Measurements from ENCODE around the gene KRTAP12-3. TPM values are rescaled to one million over a fixed set of nuclear protein-coding genes. Genes with fewer than 3 reads are reported as not detected.

The KRTAP12-3 gene
- total RNA-seq, 1 donor from 2014 or later: not detected

- Mint-ChIP-seq H3K4me1 (ENCODE audit: low read depth) (peaks cover 5% of the 10 kb centered on the region), H3K27me3 (peaks cover 85% of the 10 kb centered on the region), H3K27ac (no peak overlapping the region)
Measured at GRCh38 chr21:44702111-44702972, 44.6 kb downstream of the KRTAP12-3 start.

GRCh38 chr21:44702973-44703730, 45.4 kb downstream of the KRTAP12-3 start:
- no peak for DNase-seq (ENCODE audit: low spot score, unreplicated experiment)
- no peaks in the 10 kb centered on the region for H3K36me3 Mint-ChIP-seq (ENCODE audit: insufficient read depth)
- H3K27ac Mint-ChIP-seq: no peak overlapping the region
- peaks cover 3% of the 10 kb centered on the region for H3K4me1 Mint-ChIP-seq (ENCODE audit: low read depth)
- no peak overlapping the region for H3K4me3 Mint-ChIP-seq (ENCODE audit: low read depth)
- TF ChIP-seq CTCF (IDR thresholded peaks at IDR 0.05; ENCODE audit: unreplicated experiment): no peak
- peaks cover 3% of the 10 kb centered on the region for H3K9me3 Mint-ChIP-seq (ENCODE audit: low read depth)
- peaks cover 85% of the 10 kb centered on the region for H3K27me3 Mint-ChIP-seq

More at GRCh38 chr21:44702111-44702972, 44.6 kb downstream of the KRTAP12-3 start:
- no peak for TF ChIP-seq CTCF (IDR thresholded peaks at IDR 0.05; ENCODE audit: unreplicated experiment)
- Mint-ChIP-seq H3K9me3 (ENCODE audit: low read depth) (peaks cover 3% of the 10 kb centered on the region), H3K36me3 (ENCODE audit: insufficient read depth) (no peaks in the 10 kb centered on the region), H3K4me3 (ENCODE audit: low read depth) (no peak overlapping the region)
- DNase-seq (ENCODE audit: low spot score, unreplicated experiment): no peak

- DNase-seq (ENCODE audit: low spot score, unreplicated experiment): no peak
Measured at GRCh38 chr21:44703731-44704635, 46.3 kb downstream of the KRTAP12-3 start.

GRCh38 chr21:44704636-44705001, 46.9 kb downstream of the KRTAP12-3 start:
- Mint-ChIP-seq H3K27me3 (peaks cover 89% of the 10 kb centered on the region), H3K4me1 (ENCODE audit: low read depth) (peaks cover 5% of the 10 kb centered on the region), H3K27ac (no peak overlapping the region), H3K36me3 (ENCODE audit: insufficient read depth) (no peaks in the 10 kb centered on the region), H3K4me3 (ENCODE audit: low read depth) (no peak overlapping the region), H3K9me3 (ENCODE audit: low read depth) (peaks cover 3% of the 10 kb centered on the region)
- no peak for TF ChIP-seq CTCF (IDR thresholded peaks at IDR 0.05; ENCODE audit: unreplicated experiment)
- no peak for DNase-seq (ENCODE audit: low spot score, unreplicated experiment)

More at GRCh38 chr21:44703731-44704635, 46.3 kb downstream of the KRTAP12-3 start:
- H3K4me1 Mint-ChIP-seq (ENCODE audit: low read depth): peaks cover 3% of the 10 kb centered on the region
- H3K4me3 Mint-ChIP-seq (ENCODE audit: low read depth): no peak overlapping the region
- H3K9me3 Mint-ChIP-seq (ENCODE audit: low read depth): peaks cover 3% of the 10 kb centered on the region
- no peak overlapping the region for H3K27ac Mint-ChIP-seq
- no peaks in the 10 kb centered on the region for H3K36me3 Mint-ChIP-seq (ENCODE audit: insufficient read depth)
- TF ChIP-seq CTCF (IDR thresholded peaks at IDR 0.05; ENCODE audit: unreplicated experiment): no peak
- H3K27me3 Mint-ChIP-seq: peaks cover 87% of the 10 kb centered on the region
